WTC11 (cell line): ENCODE measurements around the gene ITGA11. TPM values are rescaled to one million over a fixed set of nuclear protein-coding genes. Genes with fewer than 3 reads are reported as not detected.

Experiments used
- ATAC-seq: fragments of 200-7000 bp; cut with Tn5 transposase; 2 replicates; pipeline ENCODE4 v1.10.0; 2021; ENCODE audit warnings: mild to moderate bottlenecking, moderate library complexity
- CTCF ChIA-PET: fragments of 300-600 bp; sonication (Branson Sonifier 250); formaldehyde crosslinking; loops from one replicate; lab custom pipeline; 2021; ENCODE audit warnings: antibody characterized with exemption; lab: Charles Lee
- POLR2A ChIA-PET: fragments of 350-600 bp; sonication (Branson Sonifier 250); formaldehyde crosslinking; loops from one replicate; lab custom pipeline; 2021; ENCODE audit warnings: antibody characterized with exemption; lab: Charles Lee
- DNase-seq: peaks from one replicate; pipeline ENCODE4 v3.0.0; 2021; ENCODE audit warnings: low spot score
- H3K27ac Mint-ChIP-seq: 2 replicates; pipeline ENCODE4 v1.8.0; 2021; ENCODE audit warnings: mixed read lengths
- H3K27me3 Mint-ChIP-seq: 2 replicates; pipeline ENCODE4 v1.8.0; 2021; ENCODE audit warnings: low read depth, mild to moderate bottlenecking, moderate library complexity, mixed read lengths
- H3K36me3 Mint-ChIP-seq: 2 replicates; pipeline ENCODE4 v1.8.0; 2021; ENCODE audit warnings: mixed read lengths
- H3K4me1 Mint-ChIP-seq: 2 replicates; pipeline ENCODE4 v1.8.0; 2022; ENCODE audit warnings: mixed read lengths
- H3K4me3 Mint-ChIP-seq: 2 replicates; pipeline ENCODE4 v1.8.0; 2021; ENCODE audit warnings: mild to moderate bottlenecking, moderate library complexity, mixed read lengths
- H3K9me3 Mint-ChIP-seq: 2 replicates; pipeline ENCODE4 v1.8.0; 2021; ENCODE audit warnings: mixed read lengths
- CREM ChIP-seq: sonication (generic); formaldehyde crosslinking; IDR thresholded peaks from 2 replicates; pipeline ENCODE4 v1.8.1; 2022; ENCODE audit warnings: mild to moderate bottlenecking, missing genetic modification reagents, moderate library complexity
- EMX1 ChIP-seq: fragments of 250-450 bp; sonication (Bioruptor Pico); IDR thresholded peaks from 2 replicates; pipeline ENCODE4 v1.8.0; 2021; ENCODE audit warnings: mild to moderate bottlenecking
- FOXJ3 ChIP-seq: sonication (generic); formaldehyde crosslinking; IDR thresholded peaks from 2 replicates; pipeline ENCODE4 v1.9.0; 2021; ENCODE audit warnings: missing genetic modification reagents, mild to moderate bottlenecking, borderline replicate concordance
- GRHL2 ChIP-seq: fragments of 250-450 bp; sonication (Bioruptor Pico); IDR thresholded peaks from 2 replicates; pipeline ENCODE4 v1.8.0; 2022; ENCODE audit warnings: mild to moderate bottlenecking, moderate library complexity; ENCODE audit not compliant: insufficient replicate concordance, severe bottlenecking
- GTF2I ChIP-seq: fragments of 250-450 bp; sonication (Bioruptor Pico); conservative IDR thresholded peaks from 2 replicates; pipeline ENCODE4 v1.4.0; 2021; ENCODE audit warnings: mild to moderate bottlenecking
- IRF2 ChIP-seq: sonication (generic); formaldehyde crosslinking; IDR thresholded peaks from 2 replicates; pipeline ENCODE4 v1.8.0; 2022; ENCODE audit warnings: low read depth, missing genetic modification reagents, borderline replicate concordance
- JAZF1 ChIP-seq: fragments of 250-450 bp; sonication (Bioruptor Pico); IDR thresholded peaks from 2 replicates; pipeline ENCODE4 v1.9.0; 2021; ENCODE audit warnings: moderate library complexity, mild to moderate bottlenecking, inconsistent platforms
- KAT7 ChIP-seq: sonication (generic); formaldehyde crosslinking; IDR thresholded peaks from 2 replicates; pipeline ENCODE4 v1.8.1; 2023; ENCODE audit warnings: missing genetic modification reagents, mild to moderate bottlenecking, borderline replicate concordance
- NFATC4 ChIP-seq: fragments of 250-450 bp; sonication (Bioruptor Pico); IDR thresholded peaks from 2 replicates; pipeline ENCODE4 v1.9.0; 2021; ENCODE audit warnings: mild to moderate bottlenecking
- OVOL2 ChIP-seq: fragments of 250-450 bp; sonication (Bioruptor Pico); IDR thresholded peaks from 2 replicates; pipeline ENCODE4 v1.9.0; 2021; ENCODE audit warnings: mild to moderate bottlenecking, borderline replicate concordance
- PRRX2 ChIP-seq: fragments of 250-450 bp; sonication (Bioruptor Pico); IDR thresholded peaks from 2 replicates; pipeline ENCODE4 v1.8.0; 2021; ENCODE audit warnings: mild to moderate bottlenecking
- TEAD4 ChIP-seq: sonication (generic); formaldehyde crosslinking; IDR thresholded peaks from 2 replicates; pipeline ENCODE4 v1.8.0; 2022; ENCODE audit warnings: mild to moderate bottlenecking, missing genetic modification reagents
- ZNF423 ChIP-seq: fragments of 250-450 bp; sonication (Bioruptor Pico); IDR thresholded peaks from 2 replicates; pipeline ENCODE4 v2.1.2; 2022; ENCODE audit warnings: mild to moderate bottlenecking, moderate library complexity
- ZNF671 ChIP-seq: fragments of 250-450 bp; sonication (Bioruptor Pico); IDR thresholded peaks from 2 replicates; pipeline ENCODE4 v1.8.0; 2021; ENCODE audit warnings: mild to moderate bottlenecking
- total RNA-seq: library from RNA; stranded (reverse); gene quantifications from 3 replicates; pipeline ENCODE4 v1.2.3, GENCODE V29; 2021
- TF ChIP-seq, protein P1 (sequence below): fragments of 250-450 bp; sonication (Bioruptor Pico); conservative IDR thresholded peaks from 2 replicates; pipeline ENCODE4 v1.9.0; 2021; ENCODE audit warnings: mild to moderate bottlenecking
- TF ChIP-seq, protein P2 (sequence below): sonication (generic); formaldehyde crosslinking; IDR thresholded peaks from 2 replicates; pipeline ENCODE4 v1.8.0; 2022; ENCODE audit warnings: mild to moderate bottlenecking, missing genetic modification reagents
- TF ChIP-seq, protein P3 (sequence below): sonication (generic); formaldehyde crosslinking; IDR thresholded peaks from 2 replicates; pipeline ENCODE4 v1.8.1; 2022; ENCODE audit warnings: low read depth, mild to moderate bottlenecking, moderate library complexity, missing genetic modification reagents, borderline replicate concordance
- TF ChIP-seq, protein P4 (sequence below): fragments of 200-600 bp; IDR thresholded peaks from 2 replicates; pipeline ENCODE4 v1.8.0; 2022; ENCODE audit warnings: antibody characterized with exemption
- TF ChIP-seq, protein P5 (sequence below): fragments of 250-450 bp; sonication (Bioruptor Pico); IDR thresholded peaks from 2 replicates; pipeline ENCODE4 v1.9.0; 2021; ENCODE audit warnings: moderate library complexity, mild to moderate bottlenecking, inconsistent platforms, borderline replicate concordance

The ITGA11 gene
- total RNA-seq, 1 experiment from 2014 or later: 0.15 TPM

DNA sequence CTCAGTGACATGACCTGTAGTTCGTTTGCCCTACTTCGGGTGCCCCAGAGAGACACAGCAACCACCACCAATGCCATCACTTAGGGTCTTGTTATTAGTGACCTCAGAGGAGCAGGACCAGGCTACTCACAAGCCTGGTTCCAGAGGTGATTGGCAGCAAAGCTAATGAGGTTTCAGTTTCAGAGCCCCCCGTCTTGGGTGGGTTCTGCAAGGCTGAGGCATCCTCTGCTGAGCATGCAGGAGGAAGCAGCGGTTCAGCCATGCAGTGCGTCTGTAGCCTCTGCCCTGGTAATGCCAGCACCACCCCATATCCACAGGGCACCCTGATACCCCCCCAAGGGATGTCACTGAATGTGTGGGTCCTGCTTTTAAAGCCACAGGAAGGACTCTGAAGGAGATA, 39.0 kb upstream of the ITGA11 start:
- Mint-ChIP-seq H3K27me3 (no peaks in the 10 kb centered on the region), H3K9me3 (peaks cover 9% of the 10 kb centered on the region; the same call in 1 of the 2 replicates), H3K27ac (no peak overlapping the region), H3K4me1 (no peaks in the 10 kb centered on the region), H3K4me3 (no peak overlapping the region), H3K36me3 (no peaks in the 10 kb centered on the region)
- POLR2A ChIA-PET: no interaction called here
- no peak for TF ChIP-seq GRHL2 (CRISPR knock-in tag)
- no peak for TF ChIP-seq EMX1
- no peak for TF ChIP-seq GTF2I
- TF ChIP-seq, protein P1, sequence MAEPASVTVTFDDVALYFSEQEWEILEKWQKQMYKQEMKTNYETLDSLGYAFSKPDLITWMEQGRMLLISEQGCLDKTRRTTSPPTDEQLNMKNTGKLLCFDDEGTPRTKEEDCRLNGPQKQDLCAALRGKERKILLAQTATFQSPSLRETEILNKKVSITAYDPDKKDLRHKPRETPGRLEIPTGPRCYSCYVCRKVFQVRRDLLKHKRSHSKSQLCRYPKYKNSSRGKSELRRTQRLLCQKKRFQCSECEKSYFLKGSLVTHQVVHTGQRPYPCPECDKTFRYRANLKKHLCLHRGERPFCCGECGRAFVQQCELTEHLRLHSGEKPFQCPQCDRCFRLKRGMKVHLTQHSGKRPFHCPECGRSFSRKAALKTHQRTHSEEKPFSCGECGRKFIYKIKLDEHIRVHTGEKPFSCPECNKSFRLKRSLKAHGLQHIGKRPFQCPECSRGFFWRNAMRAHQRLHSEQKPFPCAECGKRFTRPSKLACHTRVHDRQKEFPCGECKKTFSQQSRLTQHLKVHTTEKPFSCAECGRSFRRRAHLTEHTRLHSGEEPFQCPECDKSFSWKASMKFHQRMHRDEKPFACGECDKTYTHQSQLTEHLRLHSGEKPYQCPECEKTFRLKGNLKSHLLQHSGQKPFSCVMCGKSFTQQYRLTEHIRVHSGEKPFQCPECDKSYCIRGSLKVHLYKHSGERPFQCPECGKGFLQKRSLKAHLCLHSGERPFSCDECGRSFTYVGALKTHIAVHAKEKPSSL (CRISPR knock-in tag): no peak
- no peak for TF ChIP-seq IRF2 (CRISPR knock-in tag)
- TF ChIP-seq KAT7: no peak
- TF ChIP-seq FOXJ3: no peak
- TF ChIP-seq, protein P2, sequence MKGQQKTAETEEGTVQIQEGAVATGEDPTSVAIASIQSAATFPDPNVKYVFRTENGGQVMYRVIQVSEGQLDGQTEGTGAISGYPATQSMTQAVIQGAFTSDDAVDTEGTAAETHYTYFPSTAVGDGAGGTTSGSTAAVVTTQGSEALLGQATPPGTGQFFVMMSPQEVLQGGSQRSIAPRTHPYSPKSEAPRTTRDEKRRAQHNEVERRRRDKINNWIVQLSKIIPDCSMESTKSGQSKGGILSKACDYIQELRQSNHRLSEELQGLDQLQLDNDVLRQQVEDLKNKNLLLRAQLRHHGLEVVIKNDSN (CRISPR knock-in tag): no peak
- TF ChIP-seq CREM (CRISPR knock-in tag): no peak
- TF ChIP-seq, protein P3, sequence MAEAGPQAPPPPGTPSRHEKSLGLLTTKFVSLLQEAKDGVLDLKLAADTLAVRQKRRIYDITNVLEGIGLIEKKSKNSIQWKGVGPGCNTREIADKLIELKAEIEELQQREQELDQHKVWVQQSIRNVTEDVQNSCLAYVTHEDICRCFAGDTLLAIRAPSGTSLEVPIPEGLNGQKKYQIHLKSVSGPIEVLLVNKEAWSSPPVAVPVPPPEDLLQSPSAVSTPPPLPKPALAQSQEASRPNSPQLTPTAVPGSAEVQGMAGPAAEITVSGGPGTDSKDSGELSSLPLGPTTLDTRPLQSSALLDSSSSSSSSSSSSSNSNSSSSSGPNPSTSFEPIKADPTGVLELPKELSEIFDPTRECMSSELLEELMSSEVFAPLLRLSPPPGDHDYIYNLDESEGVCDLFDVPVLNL (CRISPR knock-in tag): no peak
- TF ChIP-seq, protein P4, sequence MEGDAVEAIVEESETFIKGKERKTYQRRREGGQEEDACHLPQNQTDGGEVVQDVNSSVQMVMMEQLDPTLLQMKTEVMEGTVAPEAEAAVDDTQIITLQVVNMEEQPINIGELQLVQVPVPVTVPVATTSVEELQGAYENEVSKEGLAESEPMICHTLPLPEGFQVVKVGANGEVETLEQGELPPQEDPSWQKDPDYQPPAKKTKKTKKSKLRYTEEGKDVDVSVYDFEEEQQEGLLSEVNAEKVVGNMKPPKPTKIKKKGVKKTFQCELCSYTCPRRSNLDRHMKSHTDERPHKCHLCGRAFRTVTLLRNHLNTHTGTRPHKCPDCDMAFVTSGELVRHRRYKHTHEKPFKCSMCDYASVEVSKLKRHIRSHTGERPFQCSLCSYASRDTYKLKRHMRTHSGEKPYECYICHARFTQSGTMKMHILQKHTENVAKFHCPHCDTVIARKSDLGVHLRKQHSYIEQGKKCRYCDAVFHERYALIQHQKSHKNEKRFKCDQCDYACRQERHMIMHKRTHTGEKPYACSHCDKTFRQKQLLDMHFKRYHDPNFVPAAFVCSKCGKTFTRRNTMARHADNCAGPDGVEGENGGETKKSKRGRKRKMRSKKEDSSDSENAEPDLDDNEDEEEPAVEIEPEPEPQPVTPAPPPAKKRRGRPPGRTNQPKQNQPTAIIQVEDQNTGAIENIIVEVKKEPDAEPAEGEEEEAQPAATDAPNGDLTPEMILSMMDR: no peak
- TF ChIP-seq ZNF423 (CRISPR knock-in tag): no peak
- CTCF ChIA-PET: interaction anchor here (1.8 kb wide), 1 partner anchor 68 kb away, joined by 5 read pairs; no protein-coding TSS in a partner anchor
- ATAC-seq (no peak), DNase-seq (no peak)

DNA sequence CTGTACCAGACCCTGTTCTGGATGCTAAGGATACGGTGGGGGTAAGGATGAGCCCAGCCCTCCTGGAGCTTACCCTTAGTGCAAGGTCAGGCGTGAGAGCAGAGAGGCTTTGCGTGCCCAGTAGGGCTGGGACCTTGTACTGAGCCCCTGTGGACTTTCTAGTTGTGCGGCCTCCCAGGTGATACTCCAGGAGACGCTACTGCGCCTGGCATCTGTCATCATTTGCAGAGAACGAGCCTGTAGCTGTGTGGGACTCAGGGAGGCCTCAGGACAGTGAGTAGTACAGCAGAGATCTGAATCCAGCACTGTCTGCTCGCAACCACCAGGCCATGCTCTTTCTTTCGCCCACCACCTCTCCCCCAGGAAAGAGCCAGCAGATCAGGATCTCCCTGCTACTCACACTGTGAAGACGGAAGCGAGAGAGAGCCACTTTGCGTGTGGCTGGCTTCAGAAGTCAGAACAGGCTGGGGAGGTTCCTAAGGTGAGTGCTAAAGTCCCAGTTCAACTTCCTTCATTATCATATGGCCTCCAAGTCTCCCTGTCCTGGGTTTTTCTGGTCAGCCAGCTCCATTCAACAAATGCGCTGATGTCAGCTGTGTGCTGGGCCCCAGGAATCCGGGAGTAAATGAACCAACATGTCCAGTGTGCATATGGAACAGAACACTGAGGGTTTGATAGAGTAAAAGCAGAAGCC, 38.2 kb upstream of the ITGA11 start:
- no peaks in the 10 kb centered on the region for H3K4me1 Mint-ChIP-seq
- ATAC-seq (peak; percentile 47), DNase-seq (no peak)
- POLR2A ChIA-PET: no interaction called here
- TF ChIP-seq, protein P3 (CRISPR knock-in tag): no peak
- TF ChIP-seq TEAD4 (CRISPR knock-in tag): no peak
- TF ChIP-seq ZNF671 (CRISPR knock-in tag): no peak
- TF ChIP-seq, protein P5, sequence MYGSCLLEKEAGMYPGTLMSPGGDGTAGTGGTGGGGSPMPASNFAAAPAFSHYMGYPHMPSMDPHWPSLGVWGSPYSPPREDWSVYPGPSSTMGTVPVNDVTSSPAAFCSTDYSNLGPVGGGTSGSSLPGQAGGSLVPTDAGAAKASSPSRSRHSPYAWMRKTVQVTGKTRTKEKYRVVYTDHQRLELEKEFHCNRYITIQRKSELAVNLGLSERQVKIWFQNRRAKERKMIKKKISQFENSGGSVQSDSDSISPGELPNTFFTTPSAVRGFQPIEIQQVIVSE (CRISPR knock-in tag): no peak
- TF ChIP-seq JAZF1 (CRISPR knock-in tag): no peak
- no peak for TF ChIP-seq OVOL2 (CRISPR knock-in tag)
- no peak for TF ChIP-seq PRRX2
- TF ChIP-seq NFATC4 (CRISPR knock-in tag): no peak
- H3K27ac Mint-ChIP-seq: no peak overlapping the region
- peaks cover 9% of the 10 kb centered on the region; the same call in 1 of the 2 replicates for H3K9me3 Mint-ChIP-seq
- H3K4me3 Mint-ChIP-seq: no peak overlapping the region
- CTCF ChIA-PET: interaction anchor here (1.2 to 1.5 kb wide), 2 partner anchors 10 to 204 kb away, joined by 4 read pairs; no protein-coding TSS in a partner anchor
- no peaks in the 10 kb centered on the region for H3K36me3 Mint-ChIP-seq
- H3K27me3 Mint-ChIP-seq: no peaks in the 10 kb centered on the region
